HG03442 (cell line): Measurements from ENCODE around the gene BORCS5.

Experiments used
- ATAC-seq: cut with Tn5 transposase; IDR thresholded peaks from one replicate; pipeline ENCODE4 v1.9.1; 2021; ENCODE audit warnings: mild to moderate bottlenecking, moderate library complexity; ENCODE audit not compliant: unreplicated experiment

Gene BORCS5

DNA sequence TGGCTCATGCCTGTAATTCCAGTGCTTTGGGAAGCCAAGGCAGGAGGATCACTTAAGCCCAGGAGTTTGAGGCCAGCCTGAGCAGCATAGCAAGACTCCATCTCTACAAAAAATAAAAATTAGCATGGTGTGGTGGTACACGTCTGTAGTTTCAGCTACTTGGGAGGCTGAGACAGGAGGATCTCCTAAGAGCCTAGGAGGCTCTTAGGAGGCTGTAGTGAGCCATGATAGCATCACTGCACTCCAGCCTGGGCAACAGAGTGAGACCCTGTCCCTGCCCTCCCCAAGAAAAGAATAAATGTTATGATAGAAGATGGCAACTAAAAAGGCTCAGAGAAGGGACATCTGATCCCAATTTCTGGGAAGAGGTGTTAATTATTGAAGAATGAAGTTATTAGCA is 3.6 kb upstream of the BORCS5 start:
- ATAC-seq = no peak

DNA sequence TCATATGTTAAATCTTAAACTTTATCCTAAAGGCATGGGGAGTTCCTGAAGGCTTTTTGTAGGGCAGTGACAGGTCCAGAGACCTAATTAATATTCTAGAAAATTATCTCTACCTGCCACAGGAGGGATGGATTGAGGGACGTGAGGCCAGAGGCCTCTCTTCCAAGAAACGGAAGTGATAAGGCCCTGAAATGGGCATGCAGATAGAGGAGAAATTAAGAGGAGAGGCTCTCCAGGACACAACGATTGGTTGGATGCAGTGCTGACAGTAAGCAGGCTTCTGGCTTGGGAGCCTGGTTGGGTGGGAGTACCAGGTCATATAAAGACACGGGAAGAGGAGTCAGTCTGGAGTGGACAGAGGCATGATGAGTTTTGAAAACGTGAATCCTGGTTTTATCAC is 3.1 kb upstream of the BORCS5 start:
- ATAC-seq = no peak

DNA sequence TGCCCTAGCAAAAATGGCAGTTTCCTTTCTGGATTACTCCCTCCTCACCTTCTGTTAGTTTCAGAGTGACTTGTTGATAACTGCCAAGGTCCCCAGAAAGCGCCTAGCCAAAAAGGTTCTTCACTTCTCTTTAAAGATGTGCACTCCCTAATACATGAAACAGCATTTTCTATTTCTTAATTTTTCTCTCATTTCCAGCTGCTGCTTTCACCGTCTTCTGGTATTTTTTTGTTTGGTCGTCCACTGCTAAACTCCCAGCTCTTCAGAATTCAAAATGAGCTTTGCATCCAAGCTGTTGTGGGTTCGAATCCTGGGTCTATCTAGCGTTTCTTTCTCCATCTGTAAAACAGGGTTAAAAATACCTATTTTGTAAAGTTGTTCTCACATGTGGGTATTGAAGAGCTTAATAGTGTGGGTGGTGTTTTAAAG is 397 bp upstream of the BORCS5 start:
- no peak for ATAC-seq

DNA sequence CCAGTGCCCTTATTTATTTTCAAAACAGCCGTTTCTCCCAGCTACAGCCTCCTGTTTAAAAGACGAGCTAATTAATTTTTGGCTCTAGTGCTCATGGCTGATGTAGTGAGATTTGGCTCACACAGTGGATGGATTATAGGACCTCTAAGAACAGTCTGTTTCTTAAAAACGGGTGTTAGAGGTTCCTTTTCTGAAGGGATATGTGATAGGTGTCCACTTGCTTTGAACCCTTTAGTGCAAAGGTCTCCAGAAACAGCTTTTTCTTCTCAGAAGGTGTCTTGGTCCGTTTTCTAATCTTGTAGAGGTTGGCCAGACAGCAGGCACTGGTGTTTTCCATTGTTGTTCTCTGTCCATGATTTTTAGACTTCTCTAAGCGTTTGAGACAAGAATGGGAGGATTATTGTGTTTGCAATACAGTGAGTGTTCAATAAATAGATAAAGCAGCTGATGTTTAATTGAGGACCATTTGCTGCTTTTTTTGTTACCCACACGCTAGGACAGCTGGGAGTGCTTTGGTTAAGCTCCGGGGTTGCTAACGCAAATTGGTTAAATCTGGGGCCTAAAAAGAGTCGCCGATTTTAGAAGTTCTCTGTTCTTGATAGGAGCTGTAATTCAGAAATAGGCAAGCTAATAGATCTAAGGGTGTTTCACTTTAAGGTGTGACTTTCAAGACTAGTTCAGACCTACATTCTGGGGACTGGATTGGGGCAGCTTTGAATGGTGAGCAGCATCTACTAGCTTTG is 1.0 kb downstream of the BORCS5 start:
- no peak for ATAC-seq

DNA sequence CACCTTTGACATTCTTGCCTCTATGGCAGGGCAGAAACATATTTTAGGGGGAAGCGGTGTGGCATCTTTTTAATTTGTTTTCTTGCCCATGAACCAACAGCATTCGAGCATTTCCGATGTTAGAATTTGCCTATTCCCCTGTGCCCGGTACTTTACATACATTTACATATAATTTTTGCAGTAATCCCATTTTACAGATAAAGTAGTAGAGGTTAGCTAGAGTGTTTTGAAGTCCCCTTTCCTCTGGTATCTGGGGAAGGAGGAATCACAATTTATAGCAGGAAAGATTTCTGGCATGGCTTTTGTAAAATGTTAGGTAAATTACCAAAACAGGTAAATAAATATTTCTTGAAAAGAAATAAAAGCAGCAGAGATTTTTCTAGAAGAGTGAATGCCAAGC is 1.6 kb downstream of the BORCS5 start:
- ATAC-seq = no peak

DNA sequence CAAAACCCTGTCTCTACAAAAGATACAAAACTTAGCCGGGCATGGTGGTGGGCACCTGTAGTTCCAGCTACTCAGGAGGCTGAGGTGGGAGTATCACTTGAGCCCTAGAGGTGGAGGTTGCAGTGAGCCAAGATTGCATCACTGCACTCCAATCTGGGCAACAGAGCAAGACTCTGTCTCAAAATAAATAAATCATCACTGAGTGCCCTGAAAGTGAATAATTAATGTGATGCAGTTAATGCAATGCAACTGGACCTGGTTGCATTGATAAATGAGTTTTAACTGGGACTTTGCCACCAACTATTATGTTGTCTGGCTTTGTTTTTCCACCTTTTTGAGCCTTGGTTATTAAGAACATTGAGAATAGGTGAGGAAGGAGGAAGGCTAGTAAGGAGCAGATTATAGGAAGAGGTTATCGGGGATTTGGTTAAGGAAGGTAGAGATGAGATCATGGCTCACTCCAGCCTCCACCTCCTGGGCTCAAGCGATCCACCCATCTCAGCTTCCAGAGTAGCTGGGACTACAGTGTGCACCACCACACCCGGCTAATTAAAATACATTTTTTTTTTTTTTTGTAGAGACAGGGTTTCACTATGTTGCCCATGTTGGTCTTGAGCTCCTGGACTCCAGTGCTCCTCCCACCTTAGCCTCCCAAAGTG is 8.0 kb downstream of the BORCS5 start:
- no peak for ATAC-seq

DNA sequence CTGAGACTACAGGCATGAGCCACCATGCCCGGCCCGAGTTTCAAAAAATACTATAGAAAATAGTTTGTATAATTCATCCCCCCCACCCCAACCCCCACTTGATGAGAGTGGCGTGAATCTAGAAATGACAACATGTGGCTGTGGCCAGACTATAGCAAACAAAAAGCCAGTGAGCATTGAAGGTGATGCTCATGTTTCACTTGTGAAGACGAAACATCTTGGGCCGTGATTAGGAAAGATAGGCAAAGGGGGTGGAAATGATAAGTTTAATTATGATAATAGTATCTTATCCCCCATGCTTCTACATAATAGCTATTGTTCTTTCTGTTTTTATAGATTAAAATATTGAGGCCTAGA is 8.5 kb downstream of the BORCS5 start:
- no peak for ATAC-seq

DNA sequence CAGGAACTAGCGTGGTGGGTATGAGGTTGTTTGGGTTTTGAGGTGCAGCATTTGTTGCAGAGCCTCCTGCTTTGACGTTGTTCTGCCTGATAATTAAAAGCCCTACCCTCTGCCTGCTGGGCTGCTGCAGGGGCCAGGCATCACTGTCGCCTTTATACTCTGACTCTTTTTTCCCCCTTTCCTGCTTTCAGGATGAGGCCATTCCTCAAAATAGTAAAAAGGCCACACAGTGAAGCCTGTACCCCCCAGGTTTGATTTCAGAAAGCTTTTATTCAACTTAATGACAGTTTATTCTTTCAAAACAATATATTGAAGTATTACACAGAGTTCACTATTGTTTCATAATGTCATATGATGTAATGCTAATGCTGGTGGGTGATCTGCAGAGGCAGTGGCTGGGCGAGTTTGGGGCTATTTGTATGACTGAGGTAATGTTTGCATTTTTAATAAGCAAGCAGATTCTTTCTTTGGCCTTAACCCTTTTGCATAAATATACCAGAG is 9.1 kb downstream of the BORCS5 start:
- ATAC-seq = no peak

DNA sequence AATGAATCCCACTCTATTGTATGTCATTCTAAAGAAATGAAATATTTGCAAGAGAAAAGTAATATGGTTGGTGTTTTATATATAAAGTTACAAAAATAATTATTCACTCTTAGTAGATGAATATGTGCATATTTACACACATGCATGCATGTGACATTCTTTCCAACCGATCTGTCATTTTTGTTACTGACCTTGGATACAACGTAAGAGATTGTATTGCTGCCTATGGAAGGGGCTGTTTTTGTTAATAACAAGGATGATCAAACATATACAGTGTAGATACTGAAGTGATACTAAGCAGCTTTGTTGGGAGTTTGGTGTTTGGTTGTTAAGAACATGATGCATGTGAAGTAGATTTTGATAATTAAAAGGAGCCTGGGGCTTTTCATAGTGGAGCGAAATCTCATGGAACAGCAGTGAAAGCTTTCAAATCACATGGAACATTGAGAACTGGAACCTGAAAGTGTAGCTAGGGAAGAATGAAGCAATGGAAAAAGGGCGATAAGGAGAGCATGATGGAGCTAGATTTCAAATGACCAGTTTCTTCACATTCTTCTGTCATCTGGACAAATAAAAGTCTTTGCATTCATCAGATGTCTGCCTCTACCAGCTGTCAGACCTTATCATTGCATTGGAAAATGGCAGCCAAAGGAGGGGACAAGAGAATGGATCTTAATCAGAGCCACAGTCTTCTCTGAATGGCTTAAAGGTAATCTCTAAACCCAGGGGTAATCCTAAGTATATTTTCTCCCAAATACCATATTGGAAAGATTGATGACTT is 10.0 kb downstream of the BORCS5 start:
- no peak for ATAC-seq

DNA sequence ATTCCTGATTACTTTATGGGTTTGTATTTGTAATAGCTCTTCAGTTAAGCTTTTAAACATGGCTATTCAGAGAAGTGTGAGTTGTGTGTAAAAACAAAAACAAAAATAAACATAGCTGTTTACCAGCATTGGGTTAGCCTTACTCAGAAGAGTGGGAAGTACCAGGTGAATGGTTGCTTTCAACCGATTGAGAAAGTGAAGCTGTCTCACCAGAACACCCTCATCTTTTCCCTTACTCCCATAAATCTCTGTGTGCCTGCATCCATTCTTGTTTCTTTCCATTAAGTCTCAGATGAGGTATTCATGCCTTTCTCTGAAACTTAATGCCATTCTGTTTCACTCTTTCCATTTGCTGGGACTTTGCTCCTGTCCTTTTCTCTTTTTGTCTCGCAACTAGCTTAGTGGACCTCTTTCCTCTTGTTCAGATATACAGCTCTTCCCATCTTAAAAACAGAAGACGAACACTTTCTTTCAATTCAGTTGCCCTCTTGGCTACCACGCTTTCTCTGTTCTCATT is 10.7 kb downstream of the BORCS5 start:
- no peak for ATAC-seq

DNA sequence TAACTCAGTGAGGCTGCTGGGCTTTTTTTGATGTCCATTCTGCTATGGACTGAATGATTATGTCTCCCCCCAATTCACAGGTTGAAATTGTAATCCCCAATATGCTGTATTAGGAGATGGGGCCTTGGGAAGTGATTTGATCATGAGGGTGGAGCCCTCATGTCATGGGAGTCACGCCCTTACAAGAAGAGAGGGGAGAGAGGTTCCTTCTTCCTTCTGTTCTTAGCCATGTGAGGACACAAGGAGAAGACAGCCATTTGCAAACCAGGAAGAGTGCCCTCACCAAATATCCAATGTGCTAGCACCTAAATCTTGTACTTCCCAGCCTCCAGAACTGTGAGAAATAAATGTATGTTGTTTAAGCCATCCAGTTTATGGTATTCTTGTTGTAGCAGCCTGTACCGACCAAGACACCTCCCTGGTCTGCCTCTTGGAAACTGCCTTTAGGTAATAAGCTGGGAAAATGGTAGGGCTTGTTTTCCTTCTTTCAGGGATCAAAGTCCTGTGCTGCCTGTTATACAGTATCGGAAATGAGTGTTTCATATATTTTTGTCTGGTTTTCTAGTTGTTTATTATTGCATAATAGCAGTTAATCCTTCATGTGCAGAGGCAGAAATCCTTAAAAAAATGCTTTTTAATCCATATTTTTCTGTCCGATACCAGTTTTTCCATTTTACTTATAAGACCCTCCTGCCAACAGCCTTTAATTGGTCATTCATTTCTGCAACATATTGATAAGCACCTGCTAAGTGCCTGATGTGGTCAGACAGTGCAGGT is 16.3 kb downstream of the BORCS5 start:
- no peak for ATAC-seq

DNA sequence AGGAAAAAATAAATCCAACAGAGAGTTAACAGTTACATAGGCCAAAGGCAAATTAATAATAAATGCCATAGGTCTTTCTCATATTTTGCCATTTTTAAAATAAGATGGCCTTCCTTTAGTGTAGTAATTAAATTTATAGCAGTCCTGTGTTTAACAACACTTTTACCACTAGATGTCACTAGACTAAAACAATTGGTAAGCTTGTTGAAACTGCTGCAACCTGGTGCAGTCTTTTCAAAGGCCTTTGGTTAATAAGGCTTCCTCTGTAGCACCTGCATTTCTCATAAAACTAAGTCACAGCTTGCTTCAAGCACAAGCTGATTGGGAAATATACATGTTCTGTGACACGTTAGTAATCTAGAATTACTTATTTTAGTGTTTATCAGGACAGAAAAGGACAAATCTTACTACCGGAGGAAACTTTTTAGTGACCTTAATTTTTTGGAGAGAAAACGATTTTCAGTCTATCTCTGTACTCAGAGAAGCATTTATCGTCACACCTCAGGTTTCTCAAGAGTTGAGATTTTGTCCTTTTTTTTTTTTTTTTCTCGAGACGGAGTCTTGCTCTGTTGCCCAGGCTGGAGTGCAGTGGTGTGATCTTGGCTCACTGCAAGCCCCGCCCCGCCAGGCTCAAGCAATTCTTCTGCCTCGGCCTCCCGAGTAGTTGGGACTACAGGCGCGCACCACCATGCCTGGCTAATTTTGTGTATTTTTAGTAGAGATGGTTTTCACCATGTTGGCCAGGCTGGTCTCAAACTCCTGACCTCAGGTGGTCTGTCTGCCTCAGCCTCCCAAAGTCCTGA is 20.0 kb downstream of the BORCS5 start:
- peak; percentile 72 for ATAC-seq

DNA sequence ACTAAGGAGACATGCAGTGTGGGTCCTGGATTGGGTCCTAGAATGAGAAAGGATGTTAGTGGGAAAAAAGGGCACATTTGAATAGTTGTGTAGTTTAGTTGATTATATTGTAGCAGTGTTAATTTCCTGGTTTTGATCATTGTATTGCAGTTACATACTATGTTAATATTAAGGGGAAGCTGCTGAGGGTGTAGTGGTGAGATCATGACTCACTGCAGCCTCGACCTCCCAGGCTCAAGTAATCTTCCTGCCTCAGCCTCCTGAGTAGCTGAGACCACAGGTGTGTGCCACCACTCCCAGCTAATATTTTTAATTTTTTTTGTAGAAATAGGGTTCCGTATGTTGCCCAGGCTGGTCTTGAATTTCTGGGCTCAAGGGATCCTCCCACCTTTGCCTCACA is 21.7 kb downstream of the BORCS5 start:
- ATAC-seq = no peak

DNA sequence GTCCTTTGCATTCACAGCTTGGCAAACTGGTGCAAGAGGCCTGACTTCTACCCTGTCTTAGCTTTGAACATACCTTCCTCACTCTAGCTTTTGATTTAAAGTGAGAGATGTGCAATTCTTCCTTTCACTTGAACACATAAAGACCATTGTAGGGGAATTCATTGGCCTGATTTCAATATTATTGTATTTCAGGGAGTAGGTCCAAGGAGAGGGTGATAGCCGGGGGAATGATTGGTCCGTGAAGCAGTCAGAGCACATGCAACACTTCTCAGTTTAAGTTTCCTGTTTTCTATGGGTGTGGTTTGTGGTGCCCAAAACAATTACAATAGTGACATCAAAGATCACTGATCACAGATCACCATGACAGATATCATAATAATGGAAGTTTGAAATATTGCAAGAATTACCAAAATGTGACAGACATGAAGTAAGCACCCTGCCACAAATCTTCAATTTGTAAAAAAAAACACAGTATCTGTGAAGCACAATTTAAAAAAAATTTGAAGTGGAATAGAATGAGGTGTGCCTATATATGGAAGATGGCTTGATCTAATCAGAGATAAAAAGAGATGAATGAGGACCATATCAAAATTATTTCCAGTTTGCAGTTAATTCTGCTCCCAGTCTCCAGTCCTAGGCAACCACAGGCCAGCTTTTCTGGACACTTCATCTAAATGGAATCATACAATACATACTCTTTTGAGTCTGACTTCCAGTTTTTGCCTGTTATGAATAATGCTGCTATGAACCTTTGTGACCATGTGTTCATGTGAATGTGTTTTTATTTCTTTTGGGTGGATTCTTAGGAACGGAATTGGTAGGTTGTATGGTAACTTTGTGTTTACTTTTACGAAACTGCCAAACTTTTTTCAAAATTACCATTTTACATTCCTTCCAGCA is 23.2 kb downstream of the BORCS5 start:
- no peak for ATAC-seq

DNA sequence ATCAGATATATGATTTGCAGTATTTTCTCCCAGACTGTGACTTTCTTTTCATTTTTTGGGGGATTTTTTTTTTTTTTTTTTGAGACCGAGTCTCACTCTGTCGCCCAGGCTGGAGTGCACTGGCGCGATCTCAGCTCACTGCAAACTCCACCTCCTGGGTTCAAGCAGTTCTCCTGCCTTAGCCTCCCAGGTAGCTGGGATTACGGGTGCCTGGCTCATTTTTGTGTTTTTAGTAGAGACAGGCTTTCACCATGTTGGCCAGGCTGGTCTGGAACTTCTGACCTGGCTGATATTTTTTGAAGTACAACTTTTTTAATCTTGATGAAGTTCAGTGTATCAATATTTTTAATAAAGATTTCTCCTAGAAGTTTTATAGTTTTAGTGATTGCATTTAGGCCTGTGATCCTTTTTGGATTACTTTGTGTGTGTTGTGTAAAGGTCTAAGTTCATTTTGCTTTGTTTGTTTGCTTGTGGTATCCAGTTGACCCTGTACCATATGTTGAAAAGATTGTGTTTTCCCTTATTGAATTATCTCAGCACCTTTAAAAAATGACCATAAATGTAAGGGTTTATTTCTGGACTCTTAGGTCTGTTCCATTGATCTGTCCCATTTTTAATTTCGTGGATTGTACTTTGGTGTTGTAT is 24.2 kb downstream of the BORCS5 start:
- no peak for ATAC-seq

DNA sequence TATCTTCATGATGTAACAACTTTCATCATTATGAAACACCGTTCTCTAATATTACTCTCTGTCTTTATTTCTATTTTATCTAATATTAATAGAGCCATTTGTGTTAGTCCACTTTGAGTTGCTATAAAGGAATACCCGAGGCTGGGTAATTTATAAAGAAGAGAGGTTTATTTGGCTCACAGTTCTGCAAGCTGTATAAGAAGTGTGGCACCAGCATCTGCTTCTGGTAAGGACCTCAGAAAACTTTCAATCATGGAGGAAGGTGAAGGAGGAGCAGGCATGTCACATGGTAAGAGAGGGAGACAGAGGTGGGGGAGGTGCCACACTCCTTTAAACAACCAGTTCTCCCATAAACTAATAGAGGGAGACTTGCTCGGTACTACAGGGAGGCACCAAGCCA is 25.1 kb downstream of the BORCS5 start:
- no peak for ATAC-seq

DNA sequence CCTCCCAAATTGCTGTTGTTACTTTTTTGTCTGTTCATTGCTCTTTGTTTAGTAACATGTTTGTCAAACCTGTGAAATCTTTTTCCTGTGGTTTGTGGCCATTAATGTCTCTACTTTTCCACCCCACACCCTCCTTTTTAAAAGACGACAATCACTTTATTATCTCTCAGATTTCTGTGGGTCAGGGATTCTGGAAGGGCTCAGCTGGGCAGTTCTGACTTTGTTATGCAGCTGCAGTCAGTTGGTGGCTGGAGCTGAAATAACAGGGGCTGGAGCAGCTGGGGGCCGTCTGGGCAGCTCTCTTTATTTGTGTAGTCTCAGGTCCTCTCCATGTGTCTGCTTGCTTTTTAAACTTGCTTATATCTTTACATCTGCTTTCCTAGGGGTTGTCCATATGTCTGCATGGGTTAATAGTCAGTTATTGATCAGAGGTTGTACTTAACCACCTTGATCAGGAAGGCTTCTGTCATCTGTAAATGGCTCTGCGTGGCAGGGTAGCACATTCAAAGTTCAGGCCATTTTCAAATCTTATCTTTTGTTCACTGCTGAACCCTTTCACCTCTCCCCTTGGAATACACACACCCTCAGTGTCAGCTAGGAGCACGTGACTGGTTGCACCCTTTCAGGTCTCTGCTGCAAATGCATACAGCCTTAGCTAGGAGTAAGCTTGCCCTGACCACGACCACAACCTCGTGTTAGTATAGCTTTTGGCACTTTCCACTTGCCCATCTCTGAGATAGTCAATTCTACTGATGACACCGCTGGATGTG is 27.9 kb downstream of the BORCS5 start:
- no peak for ATAC-seq

DNA sequence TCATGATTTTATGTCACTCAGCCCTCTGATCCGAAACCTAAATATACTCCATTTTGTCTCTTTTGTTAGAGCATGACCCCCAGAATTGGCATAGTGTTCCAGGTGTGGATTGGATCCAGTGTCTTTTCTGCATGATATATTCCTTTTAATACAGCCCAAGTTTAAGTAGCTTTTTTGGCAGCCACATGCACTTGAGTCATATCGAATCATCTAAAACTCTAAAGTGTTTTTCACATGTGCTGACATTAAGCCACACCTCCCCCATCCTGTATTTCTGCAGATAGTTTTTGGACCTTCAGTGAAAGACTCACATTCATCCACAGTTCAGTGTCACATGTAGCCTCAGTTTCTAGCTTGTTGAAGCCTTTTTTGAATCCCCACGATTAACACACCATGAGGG is 30.6 kb downstream of the BORCS5 start:
- ATAC-seq = no peak
